Heart left ventricle (tissue), 16 donors: ENCODE data around the gene GOLGA6A. TPM values are rescaled to one million over a fixed set of nuclear protein-coding genes. Genes with fewer than 3 reads are reported as not detected.
"Not testable (repeated sequence)": the region's sequence is repeated elsewhere in the genome, so short reads cannot be mapped to it uniquely, and the experiment has no call there.

ENCODE experiments used
- ATAC-seq, 4 donors: fragments of 200-7000 bp; cut with Tn5 transposase; one replicate each; pipeline ENCODE4 v1.9.1; 2020 to 2022; ENCODE audit warnings: moderate library complexity in 4 of 4, mild to moderate bottlenecking in 3 of 4, moderate number of reproducible peaks in 1 of 4
- DNase-seq, 5 donors: peaks; one replicate each; pipeline ENCODE4 v3.0.0-alpha.2; 2020
- H3K27ac ChIP-seq, 12 donors: fragments of 200-600 bp; sonication (generic) in 4 of 12; one replicate each; pipeline versions ENCODE4 v1.5.0 to v1.8.0; 2016 to 2022; ENCODE audit warnings: mild to moderate bottlenecking in 2 of 12
- H3K27me3 ChIP-seq, 9 donors: fragments of 200-600 bp; sonication (generic) in 2 of 9; one replicate each; pipeline versions ENCODE4 v1.5.1 to v1.8.0; 2016 to 2022; ENCODE audit warnings: mild to moderate bottlenecking in 3 of 9
- H3K36me3 ChIP-seq, 9 donors: fragments of 200-600 bp; sonication (generic) in 2 of 9; one replicate each; pipeline versions ENCODE4 v1.5.0 to v1.8.0; 2018 to 2022; ENCODE audit warnings: mild to moderate bottlenecking in 2 of 9
- H3K4me1 ChIP-seq, 12 donors: fragments of 200-600 bp; sonication (generic) in 4 of 12; one replicate each; pipeline versions ENCODE4 v1.5.0 to v1.8.0; 2016 to 2022; ENCODE audit warnings: mild to moderate bottlenecking in 3 of 12
- H3K4me3 ChIP-seq, 12 donors: fragments of 200-600 bp; sonication (generic) in 4 of 12; one replicate each; pipeline versions ENCODE4 v1.5.0 to v1.8.0; 2017 to 2022; ENCODE audit warnings: mild to moderate bottlenecking in 9 of 12, moderate library complexity in 4 of 12
- H3K9me3 ChIP-seq, 12 donors: fragments of 200-600 bp; sonication (generic) in 4 of 12; one replicate each; pipeline versions ENCODE4 v1.5.0 to v1.8.0; 2016 to 2022; ENCODE audit warnings: mild to moderate bottlenecking in 1 of 12
- CTCF ChIP-seq, 12 donors: fragments of 200-600 bp; sonication (generic) in 4 of 12; IDR thresholded peaks; one replicate each; pipeline versions ENCODE4 v1.5.0 to v1.8.0; 2018 to 2022; ENCODE audit warnings: antibody characterized with exemption in 12 of 12, mild to moderate bottlenecking in 5 of 12
- POLR2A ChIP-seq, 2 donors: fragments of 450-650 bp; IDR thresholded peaks; one replicate each; pipeline ENCODE4 v1.6.1; 2017; ENCODE audit warnings: antibody characterized with exemption in 2 of 2, mild to moderate bottlenecking in 2 of 2, moderate library complexity in 2 of 2
- WGBS, 4 donors: extraction: QIAGEN DNeasy Blood & Tissue Kit in 2 of 4; methylation state at CpG; one replicate each; pipeline versions ENCODE4 v1.1.5 to v1.1.7; 2013 to 2018; 5-methylcytosine and 5-hydroxymethylcytosine counted together
- intact Hi-C, 10 donors: fragments of 100-400 bp; cut with DNase I; formaldehyde crosslinking; loops; one replicate each; pipeline versions ENCODE4 v1.11.1 to v1.14.2; 2022
- polyA plus RNA-seq, 2 donors: library from polyadenylated mRNA; stranded (reverse); fragments of 200-250 nt; gene quantifications; one replicate each; pipeline ENCODE4 v1.2.3, GENCODE V29; 2013
- total RNA-seq, 9 donors: library from RNA; depleted of rRNA in 2 of 9; stranded (reverse); fragments of >200 nt in 2 of 9; fragmentation: NEBNext Ultra II Directional in 3 of 9; extraction: Animal tissue kit (Norgen Biotek cat#: 25700) in 3 of 9; gene quantifications; one replicate each; pipeline versions ENCODE4 v1.1.0 to v1.2.4, GENCODE V29; 2016 to 2023
- donor health status: ischemic (EF 13 %, LVEDD 7.1; RV severe dilation, severe dysfunction).
- donor health status: healthy with polysubstance abuse.
- donor health status: DM: no; HTN: yes; CAD: no.
- donor health status: DM: no; HTN: no; CAD: no.
- donor health status: ischemic (EF 25% LVEDD 6.9; RV normal size, moderate dysfunction).
- donor health status: ischemic (EF 25% LVEDD 5.7; RV mildly dilated, moderate dysfunction).
- donor health status: healthy.
- donor health status: DM: yes; HTN: yes; CAD: no.
- donor health status: ischemic (EF 35%, LVEDD 5.7; RV mildly dilated, moderate dysfunction).
- donor health status: nonischemic (EF 11% LVEDD 7.7; RV severe dilation, severe dysfunction).
- donor health status: DM: yes; HTN: yes; CAD: no.
- donor health status: PGD.
- donor health status: ischemic (EF 29% LVEDD 5.4; RV normal size, mild dysfunction).
- donor health status: nonischemic (EF 23%, LVEDD 6.1; RV moderate dilation, normal function).

GOLGA6A gene
- total and polyA plus RNA-seq, 11 donors: not detected

DNA sequence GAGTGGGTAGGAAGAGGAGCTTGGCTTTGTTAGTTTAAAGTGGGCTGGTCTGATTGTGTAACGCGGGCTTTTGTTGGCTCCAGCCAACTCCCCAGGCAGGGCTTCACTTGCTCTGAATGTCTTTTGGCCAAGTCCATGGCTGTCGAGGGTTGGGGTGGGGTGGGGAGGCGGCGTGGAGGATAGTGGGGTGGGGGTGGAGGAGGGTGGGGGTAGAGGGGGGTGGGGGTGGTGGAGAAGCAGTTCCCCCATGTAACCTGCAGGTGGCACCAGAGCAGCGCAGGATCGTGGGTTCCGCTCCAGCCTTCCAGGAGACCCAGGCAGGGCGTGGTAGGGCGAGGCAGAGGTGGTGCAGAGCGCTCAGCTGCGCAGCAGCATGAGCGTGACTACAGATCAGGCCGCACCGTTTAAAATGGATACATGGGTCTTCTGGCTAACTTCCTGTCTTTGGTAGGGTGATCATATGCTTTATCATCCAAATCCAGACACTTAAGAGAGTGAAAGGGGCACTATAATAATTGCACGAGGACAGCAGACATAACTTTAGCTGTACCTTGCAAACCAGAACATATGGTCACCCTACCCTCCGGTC, 28.3 kb downstream of the GOLGA6A start:
- H3K27ac ChIP-seq: peak overlapping the region in 3 of 12 donors; percentile 29 to 52 (median 48)
- peak; percentile 46 to 85 (median 72) for ATAC-seq
- DNase-seq: peak; percentile 68 to 88 (median 77)
- peak overlapping the region in 2 of 12 donors; percentile 25 to 32 for H3K4me3 ChIP-seq
- 14 to 31% (median 20%) methylated on average over 16 to 17 of the region's 17 CpGs for WGBS, 4 donors
- intact Hi-C loops: loop anchor here in 4 of 10 donors (5.0 to 10.0 kb wide), 5 partner anchors 71 to 1449 kb away; no protein-coding TSS in a partner anchor
- no peaks in the 10 kb centered on the region for H3K27me3 ChIP-seq
- H3K4me1 ChIP-seq: peaks cover 0 to 38% (median 24%) of the 10 kb centered on the region in 12 donors
- H3K9me3 ChIP-seq: no peaks in the 10 kb centered on the region
- no peaks in the 10 kb centered on the region for H3K36me3 ChIP-seq
- TF ChIP-seq CTCF (IDR thresholded peaks at IDR 0.05) (peak; percentile 38 to 84 (median 59)), POLR2A (IDR thresholded peaks at IDR 0.05) (no peak)

DNA sequence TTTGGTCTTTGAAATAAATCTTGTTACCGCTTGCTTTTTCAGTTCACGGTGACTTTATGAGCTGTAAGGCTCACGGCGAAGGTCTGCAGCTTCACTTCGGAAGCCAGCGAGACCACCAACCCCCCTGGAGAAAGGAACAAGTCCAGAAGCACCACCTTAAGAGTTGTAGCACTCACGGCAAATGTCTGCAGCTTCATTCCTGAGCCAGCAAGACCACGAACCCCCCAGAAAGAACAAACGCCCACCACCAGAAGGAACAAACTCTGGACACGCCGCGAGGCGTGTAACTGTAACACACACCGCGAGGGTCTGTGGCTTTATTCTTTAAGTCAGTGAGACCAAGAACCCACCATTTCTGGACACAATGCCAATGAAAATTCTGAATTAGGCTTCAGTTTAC, 28.8 kb downstream of the GOLGA6A start:
- H3K27ac ChIP-seq: peak overlapping the region in 4 of 12 donors; percentile 29 to 52 (median 43)
- TF ChIP-seq CTCF (IDR thresholded peaks at IDR 0.05): no peak
- TF ChIP-seq POLR2A (IDR thresholded peaks at IDR 0.05): no peak
- no peaks in the 10 kb centered on the region for H3K27me3 ChIP-seq
- H3K36me3 ChIP-seq: no peaks in the 10 kb centered on the region
- no peaks in the 10 kb centered on the region for H3K9me3 ChIP-seq
- peaks cover 0 to 43% (median 24%) of the 10 kb centered on the region in 12 donors for H3K4me1 ChIP-seq
- WGBS, 4 donors: 84 to 91% (median 86%) methylated on average over 15 of the region's 15 CpGs
- no peak for DNase-seq
- intact Hi-C loops: loop anchor here in 4 of 10 donors (5.0 to 10.0 kb wide), 5 partner anchors 71 to 1449 kb away; no protein-coding TSS in a partner anchor
- no peak overlapping the region for H3K4me3 ChIP-seq
- ATAC-seq: no peak

DNA sequence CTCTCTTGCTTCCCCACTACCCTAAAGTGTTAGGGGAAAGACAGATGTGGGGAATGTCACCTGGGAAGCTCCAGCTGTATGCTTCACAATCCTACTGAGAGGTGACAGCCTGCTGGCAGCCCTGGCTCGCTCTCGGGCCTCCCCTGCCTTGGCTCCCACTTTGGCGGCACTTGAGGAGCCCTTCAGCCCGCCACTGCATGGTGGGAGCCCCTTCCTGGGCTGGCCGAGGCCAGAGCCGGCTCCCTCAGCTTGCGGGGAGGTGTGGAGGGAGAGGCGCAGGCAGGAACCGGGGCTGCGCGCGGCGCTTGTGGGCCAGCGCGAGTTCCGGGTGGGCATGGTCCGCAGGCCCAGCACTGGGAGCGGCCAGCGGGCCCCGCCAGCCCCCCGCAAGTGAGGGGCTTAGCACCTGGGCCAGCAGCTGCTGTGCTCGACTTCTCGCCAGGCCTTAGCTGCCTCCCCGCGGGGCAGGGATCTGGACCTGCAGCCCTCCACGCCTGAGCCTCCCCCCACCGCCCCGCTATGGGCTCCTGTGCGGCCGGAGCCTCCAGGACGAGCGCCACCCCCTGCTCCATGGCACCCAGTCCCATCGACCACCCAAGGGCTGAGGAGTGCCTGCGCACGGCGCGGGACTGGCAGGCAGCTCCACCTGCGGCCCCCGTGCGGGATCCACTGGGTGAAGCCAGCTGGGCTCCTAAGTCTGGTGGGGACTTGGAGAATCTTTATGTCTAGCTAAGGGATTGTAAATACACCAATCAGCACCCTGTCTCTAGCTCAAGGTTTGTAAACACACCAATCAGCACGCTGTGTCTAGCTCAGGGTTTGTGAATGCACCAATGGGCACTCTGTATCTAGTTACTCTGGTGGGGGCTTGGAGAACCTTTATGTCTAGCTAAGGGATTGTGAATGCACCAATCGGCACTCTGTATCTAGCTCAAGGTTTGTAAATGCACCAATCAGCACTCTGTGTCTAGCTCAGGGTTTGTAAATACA, 29.8 kb downstream of the GOLGA6A start:
- DNase-seq: peak in 1 of 5 donors; percentile 65
- not testable (repeated sequence) for ATAC-seq, H3K4me3 ChIP-seq, H3K9me3 ChIP-seq, H3K27me3 ChIP-seq, H3K36me3 ChIP-seq
- 92 to 93% (median 92%) methylated on average over 28 to 42 of the region's 42 CpGs for WGBS, 4 donors
- peak overlapping the region in 11 of 12 donors; percentile 46 to 86 (median 79) for H3K27ac ChIP-seq
- intact Hi-C loops: loop anchor here in 4 of 10 donors (5.0 to 10.0 kb wide), 5 partner anchors 72 to 1448 kb away; no protein-coding TSS in a partner anchor
- peaks cover 0 to 52% (median 26%) of the 10 kb centered on the region in 12 donors for H3K4me1 ChIP-seq

GRCh38 chr15:74050556-74051234, 31.7 kb downstream of the GOLGA6A start:
- DNase-seq (peak in 2 of 5 donors; percentile 48 to 67), ATAC-seq (peak in 3 of 4 donors; percentile 24 to 55 (median 43))
- Histone ChIP-seq H3K27ac (peak overlapping the region; percentile 33 to 94 (median 78)), H3K36me3 (peaks cover 0 to 3% (median 0%) of the 10 kb centered on the region in 9 donors), H3K9me3 (no peaks in the 10 kb centered on the region), H3K27me3 (no peaks in the 10 kb centered on the region), H3K4me1 (peaks cover 0 to 66% (median 31%) of the 10 kb centered on the region in 12 donors), H3K4me3 (peak overlapping the region in 1 of 12 donors; percentile 17)
- no peak for TF ChIP-seq CTCF (IDR thresholded peaks at IDR 0.05)
- no peak for TF ChIP-seq POLR2A (IDR thresholded peaks at IDR 0.05)
- WGBS, 4 donors: 79 to 89% (median 83%) methylated on average over 8 of the region's 8 CpGs
- intact Hi-C loops: loop anchor here in 4 of 10 donors (5.0 to 10.0 kb wide), 5 partner anchors 74 to 1446 kb away; no protein-coding TSS in a partner anchor
